ENCODE results near the gene MALT1. TPM values are rescaled to one million over a fixed set of nuclear protein-coding genes. Genes with fewer than 3 reads are reported as not detected.

The MALT1 gene
- total RNA-seq, 4 donors from 2014 or later, result 40.1 to 48.9 (median 44.4) TPM

DNA sequence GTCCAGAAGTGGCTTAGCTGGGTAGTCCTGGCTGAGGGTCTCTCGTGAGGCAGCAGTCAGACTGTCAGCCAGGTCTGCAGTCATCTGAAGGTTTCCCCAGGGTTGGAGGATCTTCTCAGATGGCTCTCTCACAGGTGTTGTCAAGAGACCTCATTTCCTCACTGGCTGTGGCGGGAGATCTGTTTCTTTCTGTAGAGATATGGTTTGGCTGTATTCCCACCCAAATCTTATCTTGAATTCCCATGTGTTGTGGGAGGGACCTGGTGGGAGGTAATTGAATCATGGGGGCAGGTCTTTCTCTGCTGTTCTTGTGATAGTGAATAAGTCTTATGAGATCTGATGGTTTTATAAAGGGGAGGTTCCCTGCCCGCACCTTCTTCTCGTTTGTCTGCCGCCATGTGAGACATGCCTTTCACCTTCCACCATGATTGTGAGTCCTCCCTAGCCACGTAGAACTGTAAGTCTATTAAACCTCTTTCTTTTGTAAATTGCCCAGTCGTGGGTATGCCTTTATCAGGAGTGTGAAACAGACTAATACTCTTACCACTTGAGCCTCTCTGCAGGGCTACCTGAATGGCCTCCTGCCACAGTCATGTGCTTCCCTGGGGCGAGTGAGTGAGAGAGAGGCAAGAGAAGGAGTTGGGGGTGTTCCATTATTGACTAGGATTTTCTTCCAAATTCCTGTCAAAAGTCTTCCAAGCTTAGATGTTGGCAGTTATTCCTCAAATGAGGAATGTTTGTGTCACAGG lies 23.6 kb downstream of the MALT1 start:
- WGBS, 2 donors, result 90 to 91% methylated on average over 8 of the region's 8 CpGs
- H3K4me3 ChIP-seq (ENCODE audit: low read depth, poor library complexity, severe bottlenecking), result no peak overlapping the region
- TF ChIP-seq, protein P1, sequence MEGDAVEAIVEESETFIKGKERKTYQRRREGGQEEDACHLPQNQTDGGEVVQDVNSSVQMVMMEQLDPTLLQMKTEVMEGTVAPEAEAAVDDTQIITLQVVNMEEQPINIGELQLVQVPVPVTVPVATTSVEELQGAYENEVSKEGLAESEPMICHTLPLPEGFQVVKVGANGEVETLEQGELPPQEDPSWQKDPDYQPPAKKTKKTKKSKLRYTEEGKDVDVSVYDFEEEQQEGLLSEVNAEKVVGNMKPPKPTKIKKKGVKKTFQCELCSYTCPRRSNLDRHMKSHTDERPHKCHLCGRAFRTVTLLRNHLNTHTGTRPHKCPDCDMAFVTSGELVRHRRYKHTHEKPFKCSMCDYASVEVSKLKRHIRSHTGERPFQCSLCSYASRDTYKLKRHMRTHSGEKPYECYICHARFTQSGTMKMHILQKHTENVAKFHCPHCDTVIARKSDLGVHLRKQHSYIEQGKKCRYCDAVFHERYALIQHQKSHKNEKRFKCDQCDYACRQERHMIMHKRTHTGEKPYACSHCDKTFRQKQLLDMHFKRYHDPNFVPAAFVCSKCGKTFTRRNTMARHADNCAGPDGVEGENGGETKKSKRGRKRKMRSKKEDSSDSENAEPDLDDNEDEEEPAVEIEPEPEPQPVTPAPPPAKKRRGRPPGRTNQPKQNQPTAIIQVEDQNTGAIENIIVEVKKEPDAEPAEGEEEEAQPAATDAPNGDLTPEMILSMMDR (IDR thresholded peaks at IDR 0.05), result no peak
- no peak for TF ChIP-seq POLR2A (IDR thresholded peaks at IDR 0.05)
- intact Hi-C loops (cut with DNase I; ENCODE audit: low total_unique reads), result no loop called here
- no peak for DNase-seq (ENCODE audit: low spot score in 2 of 2)

DNA sequence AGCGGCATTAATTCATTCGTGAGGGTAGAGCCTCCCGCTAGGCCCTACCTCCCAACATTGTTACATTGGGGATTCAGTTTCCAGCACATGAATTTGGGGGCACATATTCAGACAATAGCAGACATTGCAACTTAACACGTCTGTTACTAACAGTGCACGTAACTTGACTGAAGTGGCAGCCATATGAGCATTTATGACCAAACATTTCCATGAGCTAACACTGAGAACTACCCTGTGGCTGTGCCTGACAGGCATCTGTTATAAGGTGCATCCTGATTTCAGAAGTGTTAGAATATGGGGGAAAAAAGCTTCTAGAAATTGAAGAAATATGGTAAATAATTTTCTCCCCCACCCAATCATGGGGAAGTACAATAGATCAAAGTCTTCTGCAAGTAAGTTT lies 24.5 kb downstream of the MALT1 start:
- WGBS, 2 donors, result 96 to 98% methylated on average over 5 of the region's 5 CpGs
- no peak overlapping the region for H3K4me3 ChIP-seq (ENCODE audit: low read depth, poor library complexity, severe bottlenecking)

DNA sequence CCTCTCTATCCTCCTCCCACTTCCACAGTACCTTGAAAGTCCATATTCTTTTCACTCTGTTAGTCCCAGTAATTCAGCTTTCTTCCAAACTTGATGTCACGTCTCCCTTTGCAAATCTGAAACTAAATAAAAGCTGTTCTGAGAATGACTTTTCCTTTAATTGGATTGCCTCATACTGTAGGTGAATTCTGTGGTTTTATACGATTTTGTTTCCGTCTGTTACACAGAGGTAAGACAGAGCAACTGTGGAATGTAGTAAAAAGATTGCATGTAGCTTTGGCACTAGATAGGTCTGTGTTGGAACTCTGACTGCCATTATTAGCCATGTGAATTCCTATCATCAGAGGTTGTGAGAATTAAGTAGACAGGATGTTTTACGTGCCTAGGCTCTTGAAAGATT lies 25.9 kb downstream of the MALT1 start:
- WGBS, 2 donors, result 91 to 92% methylated on average over 4 of the region's 4 CpGs
- intact Hi-C loops (cut with DNase I; ENCODE audit: low total_unique reads), result no loop called here
- no peak overlapping the region for H3K4me3 ChIP-seq (ENCODE audit: low read depth, poor library complexity, severe bottlenecking)
- DNase-seq (ENCODE audit: low spot score in 2 of 2), result no peak
- TF ChIP-seq POLR2A (IDR thresholded peaks at IDR 0.05), result no peak
- TF ChIP-seq, protein P1 (IDR thresholded peaks at IDR 0.05), result no peak

More for the DNA sequence above, 24.5 kb downstream of the MALT1 start:
- no peak for DNase-seq (ENCODE audit: low spot score in 2 of 2)
- TF ChIP-seq, protein P1 (IDR thresholded peaks at IDR 0.05), result no peak
- no peak for TF ChIP-seq POLR2A (IDR thresholded peaks at IDR 0.05)
- intact Hi-C loops (cut with DNase I; ENCODE audit: low total_unique reads), result no loop called here

DNA sequence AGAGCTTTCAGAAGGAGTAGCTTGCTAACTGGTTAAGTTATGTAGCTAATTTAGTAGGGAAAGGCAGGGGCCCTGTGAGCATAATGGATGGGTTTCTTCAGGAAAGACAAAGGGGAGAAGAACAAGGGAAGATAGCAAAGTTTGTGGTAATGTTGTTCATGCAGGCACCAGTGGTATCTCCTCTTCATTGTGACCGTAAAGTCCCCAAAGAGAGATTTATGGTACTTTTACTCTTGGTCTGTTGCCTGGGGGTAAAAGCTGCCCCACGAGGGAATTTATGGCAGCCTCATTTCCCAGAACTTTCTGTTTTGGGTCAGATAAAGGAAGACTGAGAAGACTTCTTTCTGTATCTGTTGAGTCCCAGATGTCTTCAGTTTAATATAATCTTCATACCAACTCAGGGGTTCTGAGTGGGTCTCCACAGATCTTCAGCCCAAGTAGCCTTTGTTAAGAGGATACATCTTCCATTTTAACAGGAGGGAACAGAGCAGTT lies 27.5 kb downstream of the MALT1 start:
- intact Hi-C loops (cut with DNase I; ENCODE audit: low total_unique reads), result no loop called here
- WGBS, 2 donors, result 79 to 82% methylated on average over 2 of the region's 2 CpGs
- TF ChIP-seq, protein P1 (IDR thresholded peaks at IDR 0.05), result no peak
- H3K4me3 ChIP-seq (ENCODE audit: low read depth, poor library complexity, severe bottlenecking), result no peak overlapping the region
- DNase-seq (ENCODE audit: low spot score in 2 of 2), result no peak

DNA sequence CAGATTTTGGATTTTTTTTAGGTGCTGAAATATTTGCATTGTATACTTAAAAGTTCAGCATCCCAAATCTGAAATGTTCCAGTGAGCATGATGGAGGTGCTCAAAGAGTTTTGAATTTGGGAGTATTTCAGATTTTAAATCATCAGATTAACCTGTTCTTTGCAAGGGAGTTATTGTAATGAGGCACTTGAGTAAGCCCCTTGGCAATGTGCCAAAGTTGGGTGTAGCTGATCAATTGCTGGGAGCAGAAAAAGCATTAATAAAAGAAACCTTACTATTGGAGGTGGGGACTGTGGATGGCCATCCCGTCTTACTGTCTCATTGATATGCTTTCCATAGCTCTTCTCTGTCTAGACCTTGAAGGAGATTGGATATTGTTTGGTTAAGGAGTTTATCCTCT lies 28.3 kb downstream of the MALT1 start:
- intact Hi-C loops (cut with DNase I; ENCODE audit: low total_unique reads), result no loop called here
- WGBS, 2 donors, result 80 to 94% methylated on average over 1 of the region's 1 CpG
- DNase-seq (ENCODE audit: low spot score in 2 of 2), result no peak
- H3K4me3 ChIP-seq (ENCODE audit: low read depth, poor library complexity, severe bottlenecking), result no peak overlapping the region
- no peak for TF ChIP-seq POLR2A (IDR thresholded peaks at IDR 0.05)
- TF ChIP-seq, protein P1 (IDR thresholded peaks at IDR 0.05), result no peak

DNA sequence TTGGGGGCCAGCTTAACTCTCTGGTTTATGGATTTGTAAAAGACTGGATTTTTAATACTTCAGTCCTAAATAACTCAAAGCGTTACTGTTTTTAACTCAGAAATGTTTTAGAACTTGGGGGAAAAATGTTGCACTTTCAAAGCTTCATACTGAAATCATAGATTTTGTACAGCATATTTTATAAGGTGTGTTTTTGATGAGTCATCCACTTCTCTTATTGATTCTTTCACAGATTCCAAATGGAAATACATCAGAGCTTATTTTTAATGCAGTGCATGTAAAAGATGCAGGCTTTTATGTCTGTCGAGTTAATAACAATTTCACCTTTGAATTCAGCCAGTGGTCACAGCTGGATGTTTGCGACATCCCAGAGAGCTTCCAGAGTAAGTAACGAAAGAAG lies 28.9 kb downstream of the MALT1 start:
- TF ChIP-seq POLR2A (IDR thresholded peaks at IDR 0.05), result no peak
- TF ChIP-seq, protein P1 (IDR thresholded peaks at IDR 0.05), result no peak
- no peak for DNase-seq (ENCODE audit: low spot score in 2 of 2)
- intact Hi-C loops (cut with DNase I; ENCODE audit: low total_unique reads), result no loop called here
- whole genome bisulfite sequencing, 2 donors, result 89 to 91% methylated on average over 4 of the region's 4 CpGs
- H3K4me3 ChIP-seq (ENCODE audit: low read depth, poor library complexity, severe bottlenecking), result no peak overlapping the region

Data from lower leg skin (tissue), 4 donors.